Activated CD4-positive, alpha-beta T cell treated with anti-CD3 and anti-CD28 coated beads, Interleukin-2, amount 10 ng/mL, durations not matched to agents 7 days and 5 days (primary cell): ENCODE results near the gene TMEM169. TPM values are rescaled to one million over a fixed set of nuclear protein-coding genes. Genes with fewer than 3 reads are reported as not detected.

ENCODE experiments used
- CTCF ChIA-PET: fragments of 350-600 bp; sonication (Branson Sonifier 250); formaldehyde crosslinking; loops from one replicate; lab custom pipeline; 2021; ENCODE audit warnings: antibody characterized with exemption; lab: Charles Lee
- POLR2A ChIA-PET: fragments of 350-600 bp; sonication (Branson Sonifier 250); formaldehyde crosslinking; loops from one replicate; lab custom pipeline; 2021; ENCODE audit warnings: antibody characterized with exemption; lab: Charles Lee
- DNase-seq: peaks from one replicate; pipeline ENCODE4 v3.0.0-alpha.2; 2020
- H3K27ac Mint-ChIP-seq: one replicate; pipeline ENCODE4 v1.8.0; 2021; ENCODE audit warnings: mild to moderate bottlenecking, moderate library complexity, mixed read lengths
- H3K27me3 Mint-ChIP-seq: one replicate; pipeline ENCODE4 v1.8.0; 2021; ENCODE audit warnings: mixed read lengths
- H3K36me3 Mint-ChIP-seq: one replicate; pipeline ENCODE4 v1.8.0; 2021; ENCODE audit warnings: low read depth, mixed read lengths
- H3K4me1 Mint-ChIP-seq: one replicate; pipeline ENCODE4 v1.8.0; 2021; ENCODE audit warnings: mixed read lengths
- H3K4me3 Mint-ChIP-seq: one replicate; pipeline ENCODE4 v1.8.0; 2021; ENCODE audit warnings: mild to moderate bottlenecking, moderate library complexity, mixed read lengths
- H3K9me3 Mint-ChIP-seq: one replicate; pipeline ENCODE4 v1.8.0; 2021; ENCODE audit warnings: mixed read lengths
- total RNA-seq, 2 experiments: library from RNA; stranded (reverse); gene quantifications; one replicate each; pipeline ENCODE4 v1.2.3, GENCODE V29; 2021

TMEM169 gene
- total RNA-seq, 2 experiments from 2014 or later: 2.6 to 3.0 TPM

DNA sequence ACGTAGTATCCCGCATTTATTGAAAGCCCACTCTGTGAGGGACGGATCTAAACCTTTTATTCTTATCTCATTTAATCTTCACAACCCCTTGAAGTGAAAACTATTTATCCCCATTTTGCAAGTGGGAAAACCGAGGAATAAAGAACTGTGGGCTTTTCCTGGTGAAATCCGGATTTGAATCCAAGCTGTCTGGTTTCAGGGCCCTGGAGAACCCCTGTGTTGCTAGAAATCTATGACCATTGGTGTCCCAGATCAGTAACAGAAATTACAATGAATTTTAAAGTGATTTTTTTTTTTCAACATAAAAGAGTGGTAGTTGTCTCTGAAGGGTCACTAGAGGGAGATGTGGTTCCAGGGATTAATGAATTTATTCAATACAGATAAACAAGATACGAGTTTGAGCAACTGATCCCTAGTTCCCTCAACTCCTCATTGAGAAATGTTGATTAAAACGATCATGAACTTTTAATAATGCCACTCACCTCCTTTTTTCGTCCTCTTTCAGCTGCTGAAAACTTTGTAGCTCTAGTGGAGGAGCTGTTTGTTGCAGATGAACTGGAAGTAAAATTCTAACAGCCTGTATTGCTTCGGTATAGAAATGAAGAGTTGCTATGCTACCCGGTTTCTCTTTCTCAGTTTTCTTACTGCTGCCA lies 28.4 kb downstream of the TMEM169 start:
- POLR2A ChIA-PET: interaction anchor here (0.6 to 1.2 kb wide), 4 partner anchors 14 to 78 kb away, joined by 3 to 5 read pairs (median 4); no protein-coding TSS in a partner anchor
- Mint-ChIP-seq H3K4me3 (peak overlapping the region; percentile 99), H3K4me1 (peaks cover 65% of the 10 kb centered on the region), H3K27me3 (no peaks in the 10 kb centered on the region), H3K27ac (peak overlapping the region; percentile 98), H3K36me3 (peaks cover 56% of the 10 kb centered on the region), H3K9me3 (no peaks in the 10 kb centered on the region)
- CTCF ChIA-PET: interaction anchor here (0.6 to 2.9 kb wide), 13 partner anchors 9 to 306 kb away, joined by 3 to 19 read pairs (median 4); partner anchors contain the start of genes PECR and TMEM169
- peak; percentile 15 for DNase-seq

DNA sequence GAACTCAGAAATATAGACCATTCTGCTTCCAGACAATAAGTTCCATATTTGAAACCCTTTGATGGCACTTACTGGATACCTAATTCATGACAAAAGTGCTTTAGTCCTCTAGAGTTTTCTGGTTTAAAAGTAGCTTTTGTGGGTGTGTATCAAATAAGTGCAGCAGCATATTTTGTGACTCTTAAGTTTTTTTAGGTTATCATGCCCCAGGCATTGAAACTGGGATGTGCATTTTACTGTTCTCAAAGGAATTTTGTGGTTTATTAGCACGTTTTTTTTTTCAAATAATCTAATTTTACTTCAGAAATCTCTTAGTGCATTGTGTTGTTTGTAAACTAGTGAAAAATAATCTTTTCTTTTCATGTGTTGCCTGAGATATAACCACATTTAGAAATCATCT lies 28.9 kb downstream of the TMEM169 start:
- POLR2A ChIA-PET: interaction anchor here (0.9 to 1.2 kb wide), 2 partner anchors 14 to 78 kb away, joined by 3 to 4 read pairs; no protein-coding TSS in a partner anchor
- H3K36me3 Mint-ChIP-seq: peaks cover 61% of the 10 kb centered on the region
- no peaks in the 10 kb centered on the region for H3K27me3 Mint-ChIP-seq
- H3K4me3 Mint-ChIP-seq: peak overlapping the region; percentile 99
- H3K27ac Mint-ChIP-seq: peak overlapping the region; percentile 98
- peaks cover 70% of the 10 kb centered on the region for H3K4me1 Mint-ChIP-seq
- no peak for DNase-seq
- H3K9me3 Mint-ChIP-seq: no peaks in the 10 kb centered on the region
- CTCF ChIA-PET: interaction anchor here (0.6 to 2.9 kb wide), 14 partner anchors 9 to 175 kb away, joined by 3 to 19 read pairs (median 4); partner anchors contain the start of genes PECR and TMEM169

DNA sequence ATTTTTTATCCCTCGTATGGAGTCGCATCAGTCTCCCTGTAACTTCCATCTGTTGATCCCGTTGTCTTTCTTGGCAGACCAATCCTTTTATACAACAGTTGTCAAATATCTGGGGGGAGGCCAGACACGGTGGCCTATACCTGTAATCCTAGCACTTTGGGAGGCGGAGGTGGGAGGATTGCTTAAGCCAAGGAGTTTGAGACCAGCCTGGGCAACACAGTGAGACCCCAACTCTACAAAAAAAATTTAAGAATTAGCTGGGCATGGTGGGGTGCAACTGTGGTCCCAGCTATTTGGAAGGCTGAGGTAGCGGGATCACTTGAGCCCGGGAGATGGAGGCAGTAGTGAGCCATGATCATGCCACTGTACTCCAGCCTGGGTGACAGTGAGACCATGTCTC lies 29.4 kb downstream of the TMEM169 start:
- Mint-ChIP-seq H3K9me3 (no peaks in the 10 kb centered on the region), H3K27ac (peak overlapping the region; percentile 43), H3K27me3 (no peaks in the 10 kb centered on the region), H3K36me3 (peaks cover 65% of the 10 kb centered on the region), H3K4me1 (peaks cover 73% of the 10 kb centered on the region), H3K4me3 (peak overlapping the region; percentile 99)
- DNase-seq: no peak
- ChIA-PET POLR2A (interaction anchor here (0.9 kb wide), 1 partner anchor 13 kb away, joined by 3 read pairs; no protein-coding TSS in a partner anchor), CTCF (interaction anchor here (0.6 to 2.9 kb wide), 11 partner anchors 8 to 110 kb away, joined by 3 to 19 read pairs (median 3); partner anchors contain the start of genes PECR and TMEM169)

GRCh38 chr2:216112926-216113325 lies 31.2 kb downstream of the TMEM169 start:
- Mint-ChIP-seq H3K9me3 (no peaks in the 10 kb centered on the region), H3K4me3 (peak overlapping the region; percentile 6), H3K36me3 (peaks cover 82% of the 10 kb centered on the region), H3K27me3 (no peaks in the 10 kb centered on the region), H3K4me1 (peaks cover 86% of the 10 kb centered on the region), H3K27ac (peak overlapping the region; percentile 55)
- ChIA-PET POLR2A (no interaction called here), CTCF (interaction anchor here (0.6 to 1.6 kb wide), 3 partner anchors 11 to 564 kb away, joined by 3 to 13 read pairs (median 4); no protein-coding TSS in a partner anchor)
- no peak for DNase-seq

- Mint-ChIP-seq H3K9me3 (no peaks in the 10 kb centered on the region), H3K4me1 (peaks cover 86% of the 10 kb centered on the region), H3K36me3 (peaks cover 88% of the 10 kb centered on the region), H3K27ac (peak overlapping the region; percentile 55), H3K27me3 (no peaks in the 10 kb centered on the region), H3K4me3 (no peak overlapping the region)
- no peak for DNase-seq
- ChIA-PET CTCF (interaction anchor here (0.6 to 1.6 kb wide), 8 partner anchors 11 to 101 kb away, joined by 3 to 13 read pairs (median 4); partner anchors contain the start of genes PECR and TMEM169), POLR2A (no interaction called here)
Observed at GRCh38 chr2:216113572-216113971, 31.9 kb downstream of the TMEM169 start.

- DNase-seq: no peak
- H3K27me3 Mint-ChIP-seq: no peaks in the 10 kb centered on the region
- peak overlapping the region; percentile 90 for H3K27ac Mint-ChIP-seq
- H3K9me3 Mint-ChIP-seq: no peaks in the 10 kb centered on the region
- POLR2A ChIA-PET: interaction anchor here (0.6 kb wide), 3 partner anchors 9 to 17 kb away, joined by 3 read pairs; no protein-coding TSS in a partner anchor
- peaks cover 91% of the 10 kb centered on the region for H3K4me1 Mint-ChIP-seq
- CTCF ChIA-PET: interaction anchor here (0.6 to 1.6 kb wide), 16 partner anchors 10 to 384 kb away, joined by 3 to 13 read pairs (median 4); partner anchors contain the start of genes PECR, RPL37A, SMARCAL1 and TMEM169
- H3K36me3 Mint-ChIP-seq: peaks cover 94% of the 10 kb centered on the region
- H3K4me3 Mint-ChIP-seq: peak overlapping the region; percentile 84
Observed at GRCh38 chr2:216114382-216114713, 32.6 kb downstream of the TMEM169 start.

- H3K4me1 Mint-ChIP-seq: peaks cover 95% of the 10 kb centered on the region
Observed at GRCh38 chr2:216114714-216115531, 33.2 kb downstream of the TMEM169 start.

GRCh38 chr2:216116418-216116817 lies 34.7 kb downstream of the TMEM169 start:
- ChIA-PET POLR2A (no interaction called here), CTCF (no interaction called here)
- DNase-seq: no peak
- Mint-ChIP-seq H3K4me3 (peak overlapping the region; percentile 30), H3K36me3 (peaks cover 92% of the 10 kb centered on the region), H3K27me3 (no peaks in the 10 kb centered on the region), H3K27ac (no peak overlapping the region), H3K4me1 (peaks cover 96% of the 10 kb centered on the region), H3K9me3 (no peaks in the 10 kb centered on the region)

More at GRCh38 chr2:216114714-216115531, 33.2 kb downstream of the TMEM169 start:
- ChIA-PET CTCF (interaction anchor here (0.6 to 1.6 kb wide), 16 partner anchors 9 to 383 kb away, joined by 3 to 13 read pairs (median 4); partner anchors contain the start of genes PECR, RPL37A, SMARCAL1 and TMEM169), POLR2A (interaction anchor here (0.6 kb wide), 3 partner anchors 8 to 16 kb away, joined by 3 read pairs; no protein-coding TSS in a partner anchor)
- H3K36me3 Mint-ChIP-seq: peaks cover 95% of the 10 kb centered on the region
- DNase-seq: peak; percentile 98
- H3K9me3 Mint-ChIP-seq: no peaks in the 10 kb centered on the region
- peak overlapping the region; percentile 90 for H3K27ac Mint-ChIP-seq
- peak overlapping the region; percentile 84 for H3K4me3 Mint-ChIP-seq
- no peaks in the 10 kb centered on the region for H3K27me3 Mint-ChIP-seq

GRCh38 chr2:216117561-216118340 lies 36.0 kb downstream of the TMEM169 start:
- H3K27me3 Mint-ChIP-seq: no peaks in the 10 kb centered on the region
- H3K27ac Mint-ChIP-seq: peak overlapping the region; percentile 61
- H3K4me3 Mint-ChIP-seq: no peak overlapping the region
- DNase-seq: no peak
- peaks cover 91% of the 10 kb centered on the region for H3K4me1 Mint-ChIP-seq
- CTCF ChIA-PET: interaction anchor here (0.6 to 3.7 kb wide), 4 partner anchors 8 to 562 kb away, joined by 3 to 19 read pairs (median 4); partner anchors contain the start of gene XRCC5
- peaks cover 91% of the 10 kb centered on the region for H3K36me3 Mint-ChIP-seq
- POLR2A ChIA-PET: no interaction called here
- no peaks in the 10 kb centered on the region for H3K9me3 Mint-ChIP-seq

GRCh38 chr2:216118474-216118873 lies 36.8 kb downstream of the TMEM169 start:
- ChIA-PET POLR2A (interaction anchor here (0.6 to 1.0 kb wide), 2 partner anchors 12 to 87 kb away, joined by 3 to 4 read pairs; no protein-coding TSS in a partner anchor), CTCF (interaction anchor here (0.6 to 3.7 kb wide), 4 partner anchors 9 to 37 kb away, joined by 3 to 19 read pairs (median 7); partner anchors contain the start of gene XRCC5)
- Mint-ChIP-seq H3K9me3 (no peaks in the 10 kb centered on the region), H3K4me3 (no peak overlapping the region), H3K4me1 (peaks cover 86% of the 10 kb centered on the region), H3K27me3 (no peaks in the 10 kb centered on the region), H3K36me3 (peaks cover 91% of the 10 kb centered on the region), H3K27ac (peak overlapping the region; percentile 61)
- DNase-seq: no peak

DNA sequence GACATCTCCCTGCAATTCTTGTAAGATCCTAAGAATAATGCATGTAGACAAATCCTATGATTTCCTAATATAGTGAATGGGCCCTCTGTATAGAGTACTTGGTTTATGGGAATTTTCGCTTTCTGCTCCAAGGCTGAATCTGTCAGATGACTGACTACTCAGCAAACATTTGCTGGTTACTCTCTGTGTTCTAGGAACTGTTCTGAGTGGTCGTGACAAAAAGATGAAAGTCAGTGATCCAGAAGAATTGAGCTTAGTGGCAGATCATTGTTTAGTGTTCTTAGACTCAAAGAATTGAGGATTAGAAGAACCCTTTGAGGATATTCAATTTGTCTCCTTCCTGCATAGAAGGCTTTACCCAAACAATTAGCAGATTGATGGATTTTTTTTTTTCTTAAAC lies 37.4 kb downstream of the TMEM169 start:
- CTCF ChIA-PET: interaction anchor here (0.6 to 3.7 kb wide), 7 partner anchors 10 to 565 kb away, joined by 3 to 19 read pairs (median 3); partner anchors contain the start of gene XRCC5
- peak overlapping the region; percentile 0 for H3K4me3 Mint-ChIP-seq
- no peaks in the 10 kb centered on the region for H3K9me3 Mint-ChIP-seq

More for the DNA sequence above, 37.4 kb downstream of the TMEM169 start:
- Mint-ChIP-seq H3K4me1 (peaks cover 82% of the 10 kb centered on the region), H3K27ac (peak overlapping the region; percentile 87), H3K36me3 (peaks cover 92% of the 10 kb centered on the region), H3K27me3 (no peaks in the 10 kb centered on the region)
- POLR2A ChIA-PET: interaction anchor here (0.5 to 1.0 kb wide), 3 partner anchors 11 to 378 kb away, joined by 3 to 4 read pairs (median 4); no protein-coding TSS in a partner anchor
- no peak for DNase-seq
